Prostate gland (tissue), 2 donors: ENCODE measurements around the gene RAB1B.

Source experiments
- POLR2A ChIP-seq: fragments of 450-650 bp; IDR thresholded peaks from one replicate; pipeline ENCODE4 v1.6.1; 2016; ENCODE audit warnings: antibody characterized with exemption, mild to moderate bottlenecking
- POLR2AphosphoS5 ChIP-seq: sonication (generic); formaldehyde crosslinking; IDR thresholded peaks from one replicate; pipeline ENCODE4 v1.6.1; 2017; ENCODE audit warnings: antibody characterized with exemption
- TF ChIP-seq, protein P1 (sequence below), 4 experiments: fragments of 200-600 bp in 2 of 4; fragments of 450-650 bp in 2 of 4; sonication (generic) in 2 of 4; IDR thresholded peaks; 1 replicate in 3 of 4; 2 replicates in 1 of 4; pipeline ENCODE4 v1.5.1; 2016 to 2019; ENCODE audit warnings: antibody characterized with exemption in 4 of 4, mild to moderate bottlenecking in 2 of 4, moderate library complexity in 2 of 4

DNA sequence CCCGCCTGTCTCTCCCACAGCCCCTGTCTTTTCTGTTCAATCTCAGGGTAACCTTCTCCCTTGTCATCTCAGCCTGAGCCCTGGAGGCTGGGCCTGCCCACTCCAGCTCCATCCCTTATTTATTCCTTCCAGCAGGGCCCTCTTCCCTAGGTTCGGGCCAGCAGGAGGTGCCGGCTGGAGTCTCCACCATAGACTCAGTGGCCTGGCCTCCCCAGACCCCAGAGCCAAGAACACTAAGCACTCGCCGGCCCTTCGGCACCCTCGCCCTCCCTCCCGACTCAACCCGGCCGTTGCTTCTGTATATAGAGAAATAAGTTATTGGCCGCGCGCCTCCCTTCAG, 1.4 kb upstream of the RAB1B start:
- TF ChIP-seq POLR2AphosphoS5 (no peak), POLR2A (no peak)
- TF ChIP-seq, protein P1, sequence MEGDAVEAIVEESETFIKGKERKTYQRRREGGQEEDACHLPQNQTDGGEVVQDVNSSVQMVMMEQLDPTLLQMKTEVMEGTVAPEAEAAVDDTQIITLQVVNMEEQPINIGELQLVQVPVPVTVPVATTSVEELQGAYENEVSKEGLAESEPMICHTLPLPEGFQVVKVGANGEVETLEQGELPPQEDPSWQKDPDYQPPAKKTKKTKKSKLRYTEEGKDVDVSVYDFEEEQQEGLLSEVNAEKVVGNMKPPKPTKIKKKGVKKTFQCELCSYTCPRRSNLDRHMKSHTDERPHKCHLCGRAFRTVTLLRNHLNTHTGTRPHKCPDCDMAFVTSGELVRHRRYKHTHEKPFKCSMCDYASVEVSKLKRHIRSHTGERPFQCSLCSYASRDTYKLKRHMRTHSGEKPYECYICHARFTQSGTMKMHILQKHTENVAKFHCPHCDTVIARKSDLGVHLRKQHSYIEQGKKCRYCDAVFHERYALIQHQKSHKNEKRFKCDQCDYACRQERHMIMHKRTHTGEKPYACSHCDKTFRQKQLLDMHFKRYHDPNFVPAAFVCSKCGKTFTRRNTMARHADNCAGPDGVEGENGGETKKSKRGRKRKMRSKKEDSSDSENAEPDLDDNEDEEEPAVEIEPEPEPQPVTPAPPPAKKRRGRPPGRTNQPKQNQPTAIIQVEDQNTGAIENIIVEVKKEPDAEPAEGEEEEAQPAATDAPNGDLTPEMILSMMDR (IDR thresholded peaks at IDR 0.05): no peak
